ENCODE data around the gene CIP2A. TPM values are rescaled to one million over a fixed set of nuclear protein-coding genes. Genes with fewer than 3 reads are reported as not detected.

The CIP2A gene
- total RNA-seq, 4 donors from 2014 or later: 2.0 to 6.2 (median 2.1) TPM

GRCh38 chr3:108548886-108549285 lies 40.4 kb downstream of the CIP2A start:
- no peaks in the 10 kb centered on the region for H3K9me3 ChIP-seq
- no peak overlapping the region for H3K27ac ChIP-seq (replicated peaks in 1 of 4)
- no peaks in the 10 kb centered on the region for H3K36me3 ChIP-seq
- DNase-seq (ENCODE audit: extremely low spot score): no peak
- 93% methylated on average over 2 of the region's 2 CpGs for WGBS
- no peak overlapping the region for H3K4me3 ChIP-seq
- TF ChIP-seq EP300 (IDR thresholded peaks at IDR 0.05): no peak
- TF ChIP-seq POLR2A (IDR thresholded peaks at IDR 0.05; ENCODE audit: low read depth): no peak
- no peak for TF ChIP-seq CTCF (IDR thresholded peaks at IDR 0.05)
- TF ChIP-seq POLR2AphosphoS5 (IDR thresholded peaks at IDR 0.05): no peak
- H3K4me1 ChIP-seq: peaks cover 0 to 38% (median 23%) of the 10 kb centered on the region in 4 donors
- intact Hi-C loops (cut with DNase I): no loop called here
- H3K27me3 ChIP-seq: no peaks in the 10 kb centered on the region

- no peaks in the 10 kb centered on the region for H3K36me3 ChIP-seq
- H3K4me1 ChIP-seq: peaks cover 0 to 38% (median 23%) of the 10 kb centered on the region in 4 donors
- no peak for TF ChIP-seq EP300 (IDR thresholded peaks at IDR 0.05)
- TF ChIP-seq CTCF (IDR thresholded peaks at IDR 0.05): no peak
- no peak for TF ChIP-seq POLR2AphosphoS5 (IDR thresholded peaks at IDR 0.05)
- TF ChIP-seq POLR2A (IDR thresholded peaks at IDR 0.05; ENCODE audit: low read depth): no peak
- no peaks in the 10 kb centered on the region for H3K27me3 ChIP-seq
- no peak for DNase-seq (ENCODE audit: extremely low spot score)
- 75% methylated on average over 1 of the region's 1 CpG for WGBS
- no peak overlapping the region for H3K4me3 ChIP-seq
- H3K9me3 ChIP-seq: no peaks in the 10 kb centered on the region
- intact Hi-C loops (cut with DNase I): no loop called here
- no peak overlapping the region for H3K27ac ChIP-seq (replicated peaks in 1 of 4)
Measured at GRCh38 chr3:108548304-108548703, 40.9 kb downstream of the CIP2A start.

- no peak for DNase-seq (ENCODE audit: extremely low spot score)
- Histone ChIP-seq H3K9me3 (no peaks in the 10 kb centered on the region), H3K4me1 (peaks cover 0 to 28% (median 14%) of the 10 kb centered on the region in 4 donors), H3K4me3 (peak overlapping the region in 3 of 4 donors; percentile 14 to 27 (median 19)), H3K27ac (replicated peaks in 1 of 4) (peak overlapping the region in 1 of 4 donors; percentile 32), H3K27me3 (no peaks in the 10 kb centered on the region), H3K36me3 (no peaks in the 10 kb centered on the region)
- intact Hi-C loops (cut with DNase I): no loop called here
- 82% methylated on average over 3 of the region's 3 CpGs for WGBS
- TF ChIP-seq POLR2A (IDR thresholded peaks at IDR 0.05; ENCODE audit: low read depth): no peak
- no peak for TF ChIP-seq POLR2AphosphoS5 (IDR thresholded peaks at IDR 0.05)
- TF ChIP-seq CTCF (IDR thresholded peaks at IDR 0.05): no peak
- no peak for TF ChIP-seq EP300 (IDR thresholded peaks at IDR 0.05)
Measured at GRCh38 chr3:108546692-108547091, 42.5 kb downstream of the CIP2A start.

GRCh38 chr3:108546247-108546646 lies 43.0 kb downstream of the CIP2A start:
- DNase-seq (ENCODE audit: extremely low spot score): no peak
- Histone ChIP-seq H3K27me3 (no peaks in the 10 kb centered on the region), H3K27ac (replicated peaks in 1 of 4) (peak overlapping the region in 3 of 4 donors; percentile 8 to 32 (median 14)), H3K36me3 (no peaks in the 10 kb centered on the region), H3K9me3 (no peaks in the 10 kb centered on the region), H3K4me3 (peak overlapping the region; percentile 14 to 27 (median 17)), H3K4me1 (peaks cover 0 to 23% (median 11%) of the 10 kb centered on the region in 4 donors)
- no peak for TF ChIP-seq POLR2AphosphoS5 (IDR thresholded peaks at IDR 0.05)
- no peak for TF ChIP-seq EP300 (IDR thresholded peaks at IDR 0.05)
- TF ChIP-seq POLR2A (IDR thresholded peaks at IDR 0.05; ENCODE audit: low read depth): no peak
- no peak for TF ChIP-seq CTCF (IDR thresholded peaks at IDR 0.05)
- 85% methylated on average over 1 of the region's 1 CpG for WGBS
- intact Hi-C loops (cut with DNase I): no loop called here

GRCh38 chr3:108538083-108538482 lies 51.2 kb downstream of the CIP2A start:
- H3K27me3 ChIP-seq: no peaks in the 10 kb centered on the region
- H3K9me3 ChIP-seq: no peaks in the 10 kb centered on the region
- H3K4me1 ChIP-seq: no peaks in the 10 kb centered on the region
- no peaks in the 10 kb centered on the region for H3K36me3 ChIP-seq
- 73% methylated on average over 4 of the region's 4 CpGs for WGBS
- TF ChIP-seq POLR2AphosphoS5 (IDR thresholded peaks at IDR 0.05) (no peak), CTCF (IDR thresholded peaks at IDR 0.05) (no peak)
- H3K4me3 ChIP-seq: no peak overlapping the region
- intact Hi-C loops (cut with DNase I): no loop called here
- no peak overlapping the region for H3K27ac ChIP-seq (replicated peaks in 1 of 4)
- DNase-seq (ENCODE audit: extremely low spot score): no peak
